Smooth muscle cell (in vitro differentiated cells): ENCODE results near the gene PLD5. TPM values are rescaled to one million over a fixed set of nuclear protein-coding genes. Genes with fewer than 3 reads are reported as not detected.

ENCODE experiments used
- DNase-seq: peaks from one replicate; lab custom pipeline; 2025; ENCODE audit not compliant: unreplicated experiment; lab: John Stamatoyannopoulos, UW
- H2AFZ ChIP-seq: fragments of 200-600 bp; sonication (generic); 2 replicates; pipeline ENCODE4 v1.6.0; 2016; ENCODE audit warnings: antibody characterized with exemption, low read depth, mild to moderate bottlenecking
- H3F3A ChIP-seq: fragments of 200-600 bp; sonication (generic); 2 replicates; pipeline ENCODE4 v1.6.0; 2017; ENCODE audit warnings: antibody characterized with exemption, low read depth
- H3K27ac ChIP-seq: fragments of 200-600 bp; sonication (generic); 2 replicates; pipeline ENCODE4 v1.5.1; 2016; ENCODE audit warnings: low read depth, mild to moderate bottlenecking
- H3K27me3 ChIP-seq: fragments of 200-600 bp; sonication (generic); 2 replicates; pipeline ENCODE4 v1.6.1; 2016; ENCODE audit warnings: low read depth, mild to moderate bottlenecking
- H3K36me3 ChIP-seq: fragments of 200-600 bp; sonication (generic); 2 replicates; pipeline ENCODE4 v1.5.1; 2016; ENCODE audit warnings: low read depth
- H3K4me1 ChIP-seq: fragments of 200-600 bp; sonication (generic); 2 replicates; pipeline ENCODE4 v1.5.1; 2016; ENCODE audit warnings: low read depth
- H3K4me2 ChIP-seq: fragments of 200-600 bp; sonication (generic); 2 replicates; pipeline ENCODE4 v1.6.0; 2016; ENCODE audit warnings: mild to moderate bottlenecking
- H3K4me3 ChIP-seq: fragments of 200-600 bp; sonication (generic); 2 replicates; pipeline ENCODE4 v1.5.1; 2016; ENCODE audit warnings: mild to moderate bottlenecking
- H3K79me2 ChIP-seq: fragments of 200-600 bp; sonication (generic); 2 replicates; pipeline ENCODE4 v1.6.0; 2016; ENCODE audit warnings: low read depth, mild to moderate bottlenecking
- H3K9ac ChIP-seq: fragments of 200-600 bp; sonication (generic); 2 replicates; pipeline ENCODE4 v1.6.0; 2016; ENCODE audit warnings: low read depth
- H3K9me3 ChIP-seq: fragments of 200-600 bp; sonication (generic); replicated peaks from 2 replicates; pipeline ENCODE4 v1.5.1; 2016; ENCODE audit warnings: low read depth
- H4K20me1 ChIP-seq: fragments of 200-600 bp; sonication (generic); 2 replicates; pipeline ENCODE4 v1.6.0; 2016; ENCODE audit warnings: low read depth
- WGBS: methylation state at CpG from one replicate; pipeline ENCODE4 v1.1.7; 2016; ENCODE audit warnings: low lambda C conversion rate; 5-methylcytosine and 5-hydroxymethylcytosine counted together
- polyA plus RNA-seq: library from polyadenylated mRNA; unstranded; fragments of >200 nt; fragmentation: Nextera tagmentation; extraction: Ambion mirVana; gene quantifications from 2 replicates; pipeline ENCODE4 v1.2.1, GENCODE V29; 2016
- total RNA-seq: library from RNA; depleted of rRNA; stranded (reverse); fragments of >200 nt; gene quantifications from 2 replicates; pipeline ENCODE4 v1.2.3, GENCODE V29; 2014
- TF ChIP-seq, protein P1 (sequence below): fragments of 200-600 bp; sonication (generic); IDR thresholded peaks from 2 replicates; pipeline ENCODE4 v1.5.1; 2017; ENCODE audit warnings: borderline replicate concordance, mild to moderate bottlenecking, antibody characterized with exemption; ENCODE audit not compliant: insufficient read depth, poor library complexity, severe bottlenecking

Gene PLD5
- total and polyA plus RNA-seq, 2 experiments from 2014 or later, result 0.25 to 0.27 TPM

DNA sequence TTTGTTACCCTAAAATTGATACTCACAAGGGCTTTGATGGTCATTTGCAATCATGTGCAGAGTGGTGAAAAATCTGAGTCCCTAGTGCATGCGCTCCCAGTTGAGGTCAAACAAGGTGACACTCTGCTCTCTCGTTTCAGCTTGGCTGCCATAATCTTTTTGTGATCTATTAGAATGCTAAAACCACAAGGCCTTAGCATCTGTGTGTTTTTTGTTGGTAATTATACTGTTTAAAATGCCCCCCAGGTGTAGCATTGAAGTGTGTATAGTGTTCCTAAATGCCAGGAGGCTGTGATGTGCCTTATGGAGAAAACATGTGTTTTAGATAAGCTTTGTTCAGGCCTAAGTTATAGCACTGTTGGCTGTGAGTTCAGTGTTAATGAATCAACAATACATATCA is 89.3 kb downstream of the PLD5 start:
- Histone ChIP-seq H3K4me3 (no peak overlapping the region), H3K4me2 (no peak overlapping the region), H2AFZ (no peak overlapping the region), H3K27ac (no peak overlapping the region), H4K20me1 (no peaks in the 10 kb centered on the region), H3K9ac (no peak overlapping the region), H3K4me1 (no peaks in the 10 kb centered on the region), H3F3A (no peaks in the 10 kb centered on the region), H3K9me3 (no peaks in the 10 kb centered on the region), H3K27me3 (no peaks in the 10 kb centered on the region), H3K36me3 (no peaks in the 10 kb centered on the region), H3K79me2 (no peaks in the 10 kb centered on the region)
- TF ChIP-seq, protein P1, sequence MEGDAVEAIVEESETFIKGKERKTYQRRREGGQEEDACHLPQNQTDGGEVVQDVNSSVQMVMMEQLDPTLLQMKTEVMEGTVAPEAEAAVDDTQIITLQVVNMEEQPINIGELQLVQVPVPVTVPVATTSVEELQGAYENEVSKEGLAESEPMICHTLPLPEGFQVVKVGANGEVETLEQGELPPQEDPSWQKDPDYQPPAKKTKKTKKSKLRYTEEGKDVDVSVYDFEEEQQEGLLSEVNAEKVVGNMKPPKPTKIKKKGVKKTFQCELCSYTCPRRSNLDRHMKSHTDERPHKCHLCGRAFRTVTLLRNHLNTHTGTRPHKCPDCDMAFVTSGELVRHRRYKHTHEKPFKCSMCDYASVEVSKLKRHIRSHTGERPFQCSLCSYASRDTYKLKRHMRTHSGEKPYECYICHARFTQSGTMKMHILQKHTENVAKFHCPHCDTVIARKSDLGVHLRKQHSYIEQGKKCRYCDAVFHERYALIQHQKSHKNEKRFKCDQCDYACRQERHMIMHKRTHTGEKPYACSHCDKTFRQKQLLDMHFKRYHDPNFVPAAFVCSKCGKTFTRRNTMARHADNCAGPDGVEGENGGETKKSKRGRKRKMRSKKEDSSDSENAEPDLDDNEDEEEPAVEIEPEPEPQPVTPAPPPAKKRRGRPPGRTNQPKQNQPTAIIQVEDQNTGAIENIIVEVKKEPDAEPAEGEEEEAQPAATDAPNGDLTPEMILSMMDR, result no peak
- WGBS, result 82% methylated on average over 2 of the region's 2 CpGs
- DNase-seq, result no peak

DNA sequence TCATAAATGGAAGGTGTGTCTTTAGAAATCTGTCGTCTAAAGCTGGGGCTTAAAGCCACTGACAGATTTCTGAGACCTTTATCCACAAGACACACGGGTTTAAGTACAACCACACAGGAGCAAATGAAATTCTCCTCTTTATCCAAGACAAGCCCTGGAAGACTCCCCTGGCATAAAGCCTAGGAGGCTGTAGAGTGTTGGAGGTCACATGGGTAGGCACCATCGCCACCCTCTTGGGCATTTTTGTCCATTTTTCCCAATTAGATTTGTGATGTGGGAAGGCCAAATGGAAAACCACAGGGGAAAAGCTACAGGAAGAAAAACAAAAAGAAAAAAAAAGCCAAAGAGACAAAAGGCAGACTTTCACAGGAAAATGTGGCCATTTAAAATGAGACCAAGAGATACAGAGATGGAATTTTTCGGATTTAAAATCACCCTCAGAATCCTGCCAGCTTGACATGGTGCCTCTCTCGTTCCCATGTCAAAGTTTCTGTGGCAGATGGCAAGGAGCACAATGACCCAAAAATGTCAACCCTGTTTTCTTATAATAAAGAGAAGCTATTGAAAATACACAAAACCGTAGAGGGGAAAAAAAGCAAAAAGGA is 91.9 kb downstream of the PLD5 start:
- Histone ChIP-seq H3K4me3 (no peak overlapping the region), H3K4me2 (no peak overlapping the region), H3K36me3 (no peaks in the 10 kb centered on the region), H3K27me3 (no peaks in the 10 kb centered on the region), H3K27ac (no peak overlapping the region), H3K9ac (no peak overlapping the region), H3K9me3 (no peaks in the 10 kb centered on the region), H3K4me1 (no peaks in the 10 kb centered on the region), H2AFZ (no peak overlapping the region), H3F3A (no peaks in the 10 kb centered on the region), H4K20me1 (no peaks in the 10 kb centered on the region), H3K79me2 (no peaks in the 10 kb centered on the region)
- WGBS, result 76% methylated on average over 6 of the region's 6 CpGs
- TF ChIP-seq, protein P1, result no peak
- no peak for DNase-seq

DNA sequence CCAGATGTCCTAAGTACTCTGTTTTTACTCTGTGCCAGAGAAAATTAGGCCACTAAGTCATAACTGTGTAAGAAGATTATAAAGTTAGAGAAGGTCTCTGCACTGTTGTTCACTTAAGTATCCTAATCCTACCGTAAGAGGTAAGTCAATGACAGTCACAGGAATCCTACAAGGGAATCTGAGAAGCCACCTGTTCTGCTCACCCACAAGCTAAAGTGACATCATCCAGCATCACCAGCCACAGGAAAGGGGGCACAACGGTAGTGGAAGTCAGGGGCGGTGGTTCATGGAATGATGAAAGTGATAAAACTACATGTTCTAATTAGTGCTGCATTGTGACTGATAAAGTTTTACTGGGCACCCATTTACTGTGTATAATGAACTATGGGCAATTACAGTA is 92.7 kb downstream of the PLD5 start:
- Histone ChIP-seq H3K4me2 (no peak overlapping the region), H3K4me1 (no peaks in the 10 kb centered on the region), H3K9ac (no peak overlapping the region), H3F3A (no peaks in the 10 kb centered on the region), H2AFZ (no peak overlapping the region), H3K27me3 (no peaks in the 10 kb centered on the region), H3K4me3 (no peak overlapping the region), H3K27ac (no peak overlapping the region), H3K9me3 (no peaks in the 10 kb centered on the region), H3K79me2 (no peaks in the 10 kb centered on the region), H3K36me3 (no peaks in the 10 kb centered on the region), H4K20me1 (no peaks in the 10 kb centered on the region)
- no peak for DNase-seq
- TF ChIP-seq, protein P1, result no peak
- 88% methylated on average over 3 of the region's 3 CpGs for WGBS

DNA sequence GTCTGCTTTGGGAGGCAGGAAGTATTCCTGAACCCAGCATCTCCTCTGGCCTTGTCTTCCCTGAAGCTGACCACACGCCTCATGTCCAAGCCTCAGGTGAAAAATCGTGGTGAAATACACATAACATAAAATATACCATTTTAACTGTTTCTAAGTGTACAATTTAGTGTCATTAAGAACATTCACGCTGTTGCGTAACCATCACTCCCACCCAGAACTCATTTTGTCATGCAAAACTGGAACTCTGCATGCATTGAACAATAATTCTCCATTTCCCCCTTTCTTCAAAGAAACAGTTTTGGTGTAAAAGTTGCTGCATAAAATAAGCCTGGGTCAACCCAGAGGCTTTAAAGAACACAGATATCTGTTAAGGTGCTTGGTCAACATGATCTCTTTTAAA is 93.5 kb downstream of the PLD5 start:
- H3K9me3 ChIP-seq, result no peaks in the 10 kb centered on the region
- no peaks in the 10 kb centered on the region for H4K20me1 ChIP-seq
- H3K4me3 ChIP-seq, result no peak overlapping the region
- DNase-seq, result no peak
- no peaks in the 10 kb centered on the region for H3K36me3 ChIP-seq
- H3K27ac ChIP-seq, result no peak overlapping the region
- no peak overlapping the region for H3K4me2 ChIP-seq
- TF ChIP-seq, protein P1, result no peak
- H2AFZ ChIP-seq, result no peak overlapping the region
- H3K9ac ChIP-seq, result no peak overlapping the region
- H3K27me3 ChIP-seq, result no peaks in the 10 kb centered on the region
- 90% methylated on average over 4 of the region's 4 CpGs for WGBS
- H3K79me2 ChIP-seq, result no peaks in the 10 kb centered on the region
- no peaks in the 10 kb centered on the region for H3F3A ChIP-seq
- H3K4me1 ChIP-seq, result no peaks in the 10 kb centered on the region
